Measurements from ENCODE around the gene ZNF22.
A peak's percentile ranks its signal among the peaks of the same experiment; 100 is the strongest.

The ZNF22 gene

DNA sequence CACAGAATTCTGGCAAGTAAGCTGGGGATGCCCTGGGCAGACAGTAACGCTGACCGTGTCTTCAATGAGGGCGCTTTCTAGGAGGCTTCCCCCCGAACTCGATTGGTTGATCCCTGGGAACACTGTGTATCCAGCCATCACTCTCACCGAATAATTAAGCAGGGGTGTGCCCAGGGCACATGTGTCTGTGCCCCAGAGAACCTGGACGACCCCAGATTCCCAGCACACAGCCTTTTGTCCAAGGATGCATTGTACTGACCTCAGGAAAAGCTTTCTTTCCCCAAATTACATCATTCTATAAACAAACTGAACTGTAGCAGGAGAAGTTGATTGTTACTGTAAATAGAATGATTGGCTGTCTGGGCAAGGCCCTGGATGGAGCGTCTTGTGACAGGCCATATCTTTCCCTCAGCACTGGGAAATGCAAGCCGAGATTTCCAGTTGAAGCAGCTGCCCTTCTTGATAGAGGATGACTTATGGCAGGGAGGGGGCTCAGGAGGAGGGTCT is 15.5 kb upstream of the ZNF22 start:
- Histone ChIP-seq H3K36me3 (ENCODE audit: control insufficient read depth, insufficient read depth, low read length) (no peaks in the 10 kb centered on the region), H3K4me1 (no peaks in the 10 kb centered on the region), H3K4me2 (ENCODE audit: low read length) (no peak overlapping the region), H3K9me3 (ENCODE audit: control insufficient read depth, low read length) (no peaks in the 10 kb centered on the region), H2AFZ (no peak overlapping the region), H3K27ac (peak overlapping the region; percentile 8), H3K9ac (no peak overlapping the region), H3K27me3 (ENCODE audit: control insufficient read depth, insufficient read depth, low read length) (no peaks in the 10 kb centered on the region), H3K79me2 (no peaks in the 10 kb centered on the region), H3K4me3 (ENCODE audit: low read depth, low read length) (no peak overlapping the region)
- no peak for TF ChIP-seq CTCF (IDR thresholded peaks at IDR 0.05)

DNA sequence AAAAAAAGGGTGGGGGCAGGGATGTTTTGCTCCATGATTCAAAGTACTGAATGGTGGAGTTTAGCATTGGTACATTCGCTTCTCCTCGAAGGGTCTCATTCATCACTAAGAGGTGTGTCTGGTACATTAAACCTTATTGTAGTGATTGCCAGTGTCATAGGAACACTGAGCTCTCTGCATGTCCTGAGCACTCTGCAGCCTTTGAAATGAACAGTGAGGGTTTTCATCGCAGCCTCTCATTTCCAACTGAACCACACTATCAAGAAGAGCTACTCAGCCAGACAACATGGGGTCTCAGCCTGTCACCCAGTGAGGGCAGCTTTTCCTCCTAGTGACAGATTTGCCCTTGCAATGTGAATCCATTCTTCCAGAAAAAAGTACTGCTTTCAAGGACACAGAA is 14.5 kb upstream of the ZNF22 start:
- no peak for TF ChIP-seq CTCF (IDR thresholded peaks at IDR 0.05)
- Histone ChIP-seq H3K36me3 (ENCODE audit: control insufficient read depth, insufficient read depth, low read length) (no peaks in the 10 kb centered on the region), H2AFZ (no peak overlapping the region), H3K4me2 (ENCODE audit: low read length) (no peak overlapping the region), H3K4me1 (no peaks in the 10 kb centered on the region), H3K9ac (no peak overlapping the region), H3K27ac (no peak overlapping the region), H3K27me3 (ENCODE audit: control insufficient read depth, insufficient read depth, low read length) (no peaks in the 10 kb centered on the region), H3K9me3 (ENCODE audit: control insufficient read depth, low read length) (no peaks in the 10 kb centered on the region), H3K79me2 (no peaks in the 10 kb centered on the region), H3K4me3 (ENCODE audit: low read depth, low read length) (no peak overlapping the region)

DNA sequence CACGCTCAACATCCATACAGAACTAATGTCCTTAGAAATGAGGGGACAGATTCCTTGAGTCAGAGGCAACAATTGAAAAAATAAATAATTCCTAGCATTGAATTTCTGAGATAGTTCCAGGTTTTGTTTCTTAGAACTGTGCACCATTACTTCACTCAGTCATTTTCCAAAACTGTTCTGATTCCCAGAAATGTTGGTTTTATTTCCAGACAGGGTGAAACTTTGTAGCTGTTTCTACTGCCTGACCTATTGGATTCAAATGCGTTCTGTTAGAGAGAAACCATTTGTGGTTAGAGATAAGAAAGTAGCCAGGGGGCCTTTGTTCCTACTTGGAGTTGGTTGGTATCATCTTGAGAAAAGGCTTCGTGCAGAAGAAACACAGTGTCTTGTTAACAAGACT is 14.1 kb upstream of the ZNF22 start:
- no peaks in the 10 kb centered on the region for H3K79me2 ChIP-seq
- H3K9ac ChIP-seq: no peak overlapping the region
- TF ChIP-seq CTCF (IDR thresholded peaks at IDR 0.05): no peak
- H3K4me3 ChIP-seq (ENCODE audit: low read depth, low read length): no peak overlapping the region
- no peaks in the 10 kb centered on the region for H3K4me1 ChIP-seq
- no peak overlapping the region for H3K27ac ChIP-seq
- no peaks in the 10 kb centered on the region for H3K36me3 ChIP-seq (ENCODE audit: control insufficient read depth, insufficient read depth, low read length)
- no peaks in the 10 kb centered on the region for H3K9me3 ChIP-seq (ENCODE audit: control insufficient read depth, low read length)
- no peak overlapping the region for H2AFZ ChIP-seq
- H3K27me3 ChIP-seq (ENCODE audit: control insufficient read depth, insufficient read depth, low read length): no peaks in the 10 kb centered on the region
- no peak overlapping the region for H3K4me2 ChIP-seq (ENCODE audit: low read length)

DNA sequence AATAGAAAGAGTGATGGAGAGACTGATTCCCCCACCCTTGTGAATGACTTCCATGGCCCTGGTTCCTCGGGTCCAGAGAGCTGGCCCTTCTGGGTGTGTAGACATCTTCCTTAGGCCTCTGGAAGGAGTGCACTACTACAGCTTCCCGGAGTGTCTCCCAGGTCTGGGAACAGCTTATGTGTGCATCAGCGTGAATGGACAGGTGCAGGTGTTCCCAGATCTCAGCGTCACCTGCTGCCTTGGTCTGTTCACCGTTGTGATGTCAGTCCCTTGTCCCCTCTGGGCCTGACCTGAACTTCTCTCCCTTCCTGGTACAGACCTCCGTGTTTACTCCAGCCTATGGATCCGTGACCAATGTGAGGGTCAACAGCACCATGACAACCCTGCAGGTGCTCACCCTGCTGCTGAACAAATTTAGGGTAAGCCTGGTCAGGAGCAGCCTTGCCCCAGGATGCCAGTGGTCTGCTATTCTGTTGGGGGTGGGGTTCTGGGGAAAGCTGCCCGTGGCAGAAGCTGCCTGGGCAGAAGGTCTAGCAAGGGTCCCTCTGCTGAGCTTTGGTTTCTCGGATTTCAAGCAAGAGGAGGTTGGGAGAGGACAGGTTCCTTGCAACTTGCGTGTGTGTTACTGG is 11.7 kb upstream of the ZNF22 start:
- no peaks in the 10 kb centered on the region for H3K9me3 ChIP-seq (ENCODE audit: control insufficient read depth, low read length)
- no peaks in the 10 kb centered on the region for H3K79me2 ChIP-seq
- H3K4me1 ChIP-seq: no peaks in the 10 kb centered on the region
- no peak for TF ChIP-seq CTCF (IDR thresholded peaks at IDR 0.05)
- H3K4me3 ChIP-seq (ENCODE audit: low read depth, low read length): no peak overlapping the region
- H2AFZ ChIP-seq: no peak overlapping the region
- no peak overlapping the region for H3K4me2 ChIP-seq (ENCODE audit: low read length)
- H3K9ac ChIP-seq: no peak overlapping the region
- no peaks in the 10 kb centered on the region for H3K36me3 ChIP-seq (ENCODE audit: control insufficient read depth, insufficient read depth, low read length)
- no peaks in the 10 kb centered on the region for H3K27me3 ChIP-seq (ENCODE audit: control insufficient read depth, insufficient read depth, low read length)
- no peak overlapping the region for H3K27ac ChIP-seq
